Effector memory CD4-positive, alpha-beta T cell (primary cell): ENCODE data around the gene CAPN1.
A peak's percentile ranks its signal among the peaks of the same experiment; 100 is the strongest.

ENCODE experiments used
- DNase-seq, 3 donors: peaks; one replicate each; pipeline ENCODE4 v3.0.0-alpha.2; 2020
- H3K27ac ChIP-seq: 2 replicates; pipeline ENCODE4 v1.7.0; 2013; ENCODE audit warnings: mild to moderate bottlenecking, low read length, moderate library complexity; ENCODE audit not compliant: insufficient read depth, poor library complexity, severe bottlenecking
- H3K27me3 ChIP-seq: replicated peaks from 2 replicates; pipeline ENCODE4 v1.7.0; 2013; ENCODE audit warnings: mild to moderate bottlenecking, low read length; ENCODE audit not compliant: insufficient read depth, control insufficient read depth, poor library complexity, severe bottlenecking
- H3K36me3 ChIP-seq: 2 replicates; pipeline ENCODE4 v1.7.0; 2013; ENCODE audit warnings: mild to moderate bottlenecking, low read length, moderate library complexity; ENCODE audit not compliant: control insufficient read depth, insufficient read depth
- H3K4me1 ChIP-seq: 2 replicates; pipeline ENCODE4 v1.7.0; 2013; ENCODE audit warnings: low read length, mild to moderate bottlenecking; ENCODE audit not compliant: control insufficient read depth, insufficient read depth, poor library complexity, severe bottlenecking
- H3K4me3 ChIP-seq: 2 replicates; pipeline ENCODE4 v1.7.0; 2013; ENCODE audit warnings: low read length, low read depth, mild to moderate bottlenecking; ENCODE audit not compliant: insufficient read depth, poor library complexity, severe bottlenecking
- H3K9me3 ChIP-seq: 2 replicates; pipeline ENCODE4 v1.7.0; 2013; ENCODE audit warnings: mild to moderate bottlenecking, low read length, moderate library complexity; ENCODE audit not compliant: control insufficient read depth
- total RNA-seq, 3 donors: gene quantifications; one replicate each; lab custom pipeline; 2026; lab: John Stamatoyannopoulos, UW

Gene CAPN1
- 98.0 to 116 (median 104) reads per million in 3 donors for total RNA-seq

DNA sequence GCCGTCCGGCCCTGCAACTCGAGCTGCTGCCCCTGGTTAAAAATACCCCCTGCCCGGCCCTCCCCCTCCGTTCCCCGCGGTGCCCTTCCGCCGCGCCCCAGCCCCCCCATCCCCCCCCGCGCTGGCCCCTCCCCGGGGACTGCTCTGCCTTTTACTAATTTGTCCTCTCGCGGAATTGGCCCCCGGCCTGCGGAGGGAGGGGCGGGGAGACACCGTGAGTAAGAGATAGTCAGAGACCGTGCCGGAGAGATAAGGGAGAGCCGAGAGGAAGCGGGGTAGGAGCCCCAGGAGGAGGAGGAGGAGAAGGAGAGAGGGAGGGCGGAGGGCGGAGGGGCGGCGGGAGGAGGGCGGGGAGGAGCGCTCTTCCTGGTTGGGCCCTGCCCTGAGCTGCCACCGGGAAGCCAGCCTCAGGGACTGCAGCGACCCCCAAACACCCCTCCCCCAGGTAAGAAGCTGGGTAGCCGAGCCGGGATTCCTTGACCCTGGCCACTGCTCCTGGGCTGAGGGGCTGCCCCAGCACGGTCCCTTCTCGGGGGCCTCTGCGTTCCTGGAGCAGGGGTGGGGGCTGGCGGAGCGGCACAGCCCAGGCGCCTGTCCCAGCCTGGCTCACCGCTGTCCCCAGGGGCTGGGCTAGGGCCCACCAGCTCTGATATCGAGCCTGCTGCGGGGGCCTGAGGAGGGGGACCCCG is at the start of gene CAPN1:
CAPN1 (plus strand) TSS at position 360 of the 689 bp plus-strand sequence. CDS start 774 bp downstream, outside the sequence.
- DNase-seq = peak; percentile 51 to 68 (median 67)
- Histone ChIP-seq H3K4me1 (peaks cover 23% of the 10 kb centered on the region), H3K4me3 (peak within 1 kb of the TSS; percentile 84), H3K36me3 (peaks cover 24% of the 10 kb centered on the region), H3K27me3 (no peaks in the 10 kb centered on the region), H3K27ac (peak within 1 kb of the TSS; percentile 69), H3K9me3 (no peaks in the 10 kb centered on the region)

DNA sequence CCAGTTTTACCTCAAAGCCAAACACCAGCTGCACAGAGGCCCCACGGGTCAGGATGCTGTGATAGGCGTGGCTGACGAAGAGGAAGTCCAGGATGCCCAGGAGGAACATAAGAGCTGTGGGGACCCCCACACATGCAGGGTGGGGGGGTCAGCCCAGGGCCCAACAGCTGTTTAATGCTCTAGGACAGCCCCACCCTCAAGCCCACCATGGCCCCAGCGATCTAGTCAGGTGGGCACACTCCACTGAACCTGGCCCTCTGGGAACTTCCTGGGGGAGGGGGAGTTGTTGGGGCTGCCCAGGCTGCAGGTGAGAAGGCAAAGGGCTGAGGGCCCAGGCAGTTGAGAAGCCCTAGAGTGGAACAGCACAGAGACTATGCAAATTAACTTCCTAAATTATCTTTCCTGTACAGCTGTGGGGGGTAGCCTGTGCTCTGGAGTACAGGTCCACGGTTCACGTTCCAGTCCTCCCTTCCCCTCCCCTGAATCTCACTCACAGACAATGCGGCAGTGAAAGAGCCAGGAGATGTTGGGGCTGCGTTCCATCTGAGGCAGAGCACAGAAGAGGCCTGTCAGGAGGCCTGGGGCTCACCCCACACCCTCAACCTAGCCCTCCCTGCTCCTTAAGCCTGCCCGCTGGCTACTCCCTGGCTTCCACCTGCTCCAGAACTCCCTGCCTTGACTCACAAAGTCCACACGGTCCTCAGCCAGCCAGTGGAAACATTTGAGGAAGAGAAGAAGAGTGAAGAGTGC is 49.3 kb upstream of the CAPN1 start:
- H3K27me3 ChIP-seq = no peaks in the 10 kb centered on the region
- peaks cover 21% of the 10 kb centered on the region for H3K4me1 ChIP-seq
- H3K9me3 ChIP-seq = no peaks in the 10 kb centered on the region
- no peak for DNase-seq
- H3K27ac ChIP-seq = no peak overlapping the region
- H3K4me3 ChIP-seq = no peak overlapping the region
- H3K36me3 ChIP-seq = peaks cover 56% of the 10 kb centered on the region

DNA sequence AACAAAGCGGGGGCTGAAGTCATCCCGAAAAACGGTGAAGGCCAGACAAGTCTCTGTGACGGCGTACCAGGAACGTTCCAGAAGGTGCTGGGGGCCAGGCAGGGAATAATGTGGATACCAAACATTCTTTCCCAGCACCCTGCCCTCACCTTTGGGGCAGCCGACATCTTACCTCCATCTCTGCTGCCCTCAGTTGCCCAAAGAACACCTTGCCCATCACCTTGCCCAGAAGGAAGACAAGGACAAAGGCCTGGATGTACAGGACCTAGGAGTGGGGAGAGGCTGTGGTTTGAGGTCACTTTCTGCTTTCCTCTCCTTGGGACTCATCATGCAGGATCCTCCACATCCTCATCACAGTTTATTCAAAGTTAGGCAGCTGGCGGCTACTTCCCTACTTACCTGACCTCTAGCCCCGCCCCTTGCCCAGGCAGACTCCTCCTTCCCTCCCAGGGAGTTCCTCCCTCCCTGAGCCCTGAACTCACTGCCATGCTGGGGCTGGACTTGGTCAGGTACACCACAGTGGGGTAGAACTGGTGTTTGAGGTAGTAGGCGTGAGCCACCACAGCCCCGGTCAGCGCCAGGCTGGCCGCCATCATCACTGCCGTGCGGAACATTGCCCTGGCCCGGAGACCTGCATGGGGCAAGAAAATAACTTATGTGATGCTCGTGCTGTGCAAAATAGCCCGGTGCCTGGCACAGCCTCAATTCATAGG is 48.6 kb upstream of the CAPN1 start:
- peaks cover 21% of the 10 kb centered on the region for H3K4me1 ChIP-seq
- no peaks in the 10 kb centered on the region for H3K27me3 ChIP-seq
- peak overlapping the region; percentile 99 for H3K27ac ChIP-seq
- no peaks in the 10 kb centered on the region for H3K9me3 ChIP-seq
- DNase-seq = peak in 1 of 3 donors; percentile 49
- peak overlapping the region; percentile 83 for H3K4me3 ChIP-seq
- peaks cover 48% of the 10 kb centered on the region for H3K36me3 ChIP-seq

DNA sequence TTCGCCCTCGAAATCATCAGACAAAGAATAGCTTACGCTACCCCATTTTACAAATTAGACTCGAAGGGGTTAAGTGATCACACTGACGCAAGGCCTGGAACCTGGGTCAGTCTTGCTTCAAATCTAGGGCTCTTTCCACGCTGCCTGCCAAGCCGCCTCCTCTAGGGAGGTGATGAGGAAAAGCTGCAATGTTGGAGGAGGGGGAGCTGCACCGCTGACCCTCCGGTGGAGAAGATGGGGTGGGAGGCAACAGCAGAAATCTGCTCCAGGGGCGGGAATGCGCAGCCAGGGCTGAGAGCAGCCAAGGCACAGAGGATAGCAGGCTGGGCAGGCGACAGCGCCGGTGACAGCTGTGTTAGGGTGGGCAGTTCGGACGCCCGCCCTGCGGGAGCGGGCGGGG is 48.0 kb upstream of the CAPN1 start:
- Histone ChIP-seq H3K4me1 (peaks cover 21% of the 10 kb centered on the region), H3K27me3 (no peaks in the 10 kb centered on the region), H3K36me3 (peaks cover 43% of the 10 kb centered on the region), H3K4me3 (peak overlapping the region; percentile 83), H3K27ac (peak overlapping the region; percentile 99), H3K9me3 (no peaks in the 10 kb centered on the region)
- no peak for DNase-seq

DNA sequence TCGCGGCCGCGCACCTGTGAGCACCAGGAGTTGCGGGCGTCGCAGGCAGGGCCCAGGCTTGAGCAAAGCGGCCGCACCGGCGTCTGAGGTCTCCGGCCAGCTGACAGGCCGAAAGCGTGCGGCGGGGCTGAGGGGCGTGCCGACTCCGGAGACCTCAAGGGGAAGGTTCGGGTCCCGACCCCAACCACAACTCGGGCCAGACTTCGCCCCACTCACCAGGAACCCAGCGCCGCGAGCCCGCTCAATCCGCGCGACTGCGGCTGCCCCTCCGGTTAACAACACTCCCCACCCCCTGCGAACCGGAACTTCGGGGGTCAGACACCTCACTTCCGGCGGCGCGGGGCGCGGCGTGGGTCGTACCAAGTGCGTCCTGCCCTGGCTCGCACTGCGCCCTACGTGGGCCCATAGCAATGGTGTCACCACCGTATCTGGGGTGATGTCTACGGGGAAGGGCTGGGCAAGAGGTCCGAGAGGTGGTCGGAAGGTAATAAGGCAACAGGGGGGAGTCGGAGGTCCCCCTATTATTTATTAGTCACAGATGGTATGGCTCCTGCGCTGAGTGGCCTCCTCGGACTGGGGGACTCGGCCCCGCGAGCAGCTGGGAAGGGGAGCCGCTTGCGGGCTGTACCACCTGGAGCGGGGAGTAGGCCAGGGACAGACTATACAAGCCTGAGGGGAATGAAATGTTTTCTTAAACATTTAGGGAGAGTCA is 47.3 kb upstream of the CAPN1 start, which contains the start of gene SYVN1:
SYVN1 (minus strand) TSS at position 280 of the 712 bp plus-strand sequence. CDS start 918 bp downstream, outside the sequence.
- H3K9me3 ChIP-seq = no peaks in the 10 kb centered on the region
- peak within 1 kb of the TSS; percentile 83 for H3K4me3 ChIP-seq
- DNase-seq = peak; percentile 84 to 88 (median 86)
- no peaks in the 10 kb centered on the region for H3K27me3 ChIP-seq
- H3K4me1 ChIP-seq = peaks cover 21% of the 10 kb centered on the region
- H3K36me3 ChIP-seq = peaks cover 36% of the 10 kb centered on the region
- peak within 1 kb of the TSS; percentile 99 for H3K27ac ChIP-seq

DNA sequence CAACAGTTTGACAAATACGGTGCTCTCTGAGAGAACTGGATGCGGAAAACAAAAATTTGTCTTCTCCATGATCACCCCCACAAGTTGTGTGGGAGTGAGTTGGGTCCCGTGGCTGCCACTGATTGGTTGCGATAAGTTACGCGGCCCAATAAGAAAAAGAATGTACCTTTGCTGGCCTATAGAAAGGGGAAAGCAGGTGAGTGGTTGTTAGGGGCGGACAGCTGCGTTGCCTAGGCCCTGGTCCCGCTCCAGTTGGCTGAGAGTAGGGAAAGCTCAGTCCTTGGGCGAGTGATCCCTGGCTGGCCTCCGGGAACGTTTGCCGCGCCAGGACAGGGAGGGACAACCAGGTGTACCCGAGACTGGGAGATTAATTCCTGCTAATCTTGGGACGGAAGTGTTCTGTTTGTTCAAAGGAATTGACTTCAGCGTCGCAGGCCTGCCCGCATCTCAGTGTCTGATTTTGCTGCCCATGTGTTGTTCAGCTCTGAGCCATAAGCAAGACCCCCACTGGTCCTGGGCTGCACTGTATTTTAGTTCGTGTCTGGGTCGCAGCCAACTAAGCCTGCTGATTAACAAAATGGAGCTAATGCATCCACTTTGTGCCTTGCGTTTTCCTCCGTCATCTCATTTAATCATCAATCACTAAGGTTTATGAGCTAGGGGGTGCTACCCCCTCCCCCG is 46.6 kb upstream of the CAPN1 start:
- Histone ChIP-seq H3K36me3 (peaks cover 29% of the 10 kb centered on the region), H3K9me3 (no peaks in the 10 kb centered on the region), H3K27ac (peak overlapping the region; percentile 99), H3K27me3 (no peaks in the 10 kb centered on the region), H3K4me3 (peak overlapping the region; percentile 83), H3K4me1 (peaks cover 21% of the 10 kb centered on the region)
- peak; percentile 77 to 84 (median 83) for DNase-seq

GRCh38 chr11:65135633-65136145 is 46.0 kb upstream of the CAPN1 start:
- Histone ChIP-seq H3K27ac (peak overlapping the region; percentile 99), H3K27me3 (no peaks in the 10 kb centered on the region), H3K36me3 (peaks cover 23% of the 10 kb centered on the region), H3K4me3 (peak overlapping the region; percentile 83), H3K4me1 (peaks cover 21% of the 10 kb centered on the region), H3K9me3 (no peaks in the 10 kb centered on the region)
- no peak for DNase-seq

GRCh38 chr11:65136515-65137096 is 45.1 kb upstream of the CAPN1 start:
- Histone ChIP-seq H3K36me3 (peaks cover 14% of the 10 kb centered on the region), H3K27ac (no peak overlapping the region), H3K4me3 (no peak overlapping the region), H3K4me1 (peaks cover 21% of the 10 kb centered on the region), H3K9me3 (no peaks in the 10 kb centered on the region), H3K27me3 (no peaks in the 10 kb centered on the region)
- DNase-seq = no peak
